MM.1S (cell line): ENCODE measurements around the gene TAS2R60.

Experiments used
- EZH2 ChIP-seq: fragments of 300-600 bp; sonication (generic); optimal IDR thresholded peaks from 2 replicates; pipeline ENCODE3; 2017; ENCODE audit warnings: low read depth, mild to moderate bottlenecking, antibody characterized with exemption, low read length, mixed read lengths
- EZH2phosphoT487 ChIP-seq: fragments of 300-600 bp; sonication (generic); IDR thresholded peaks from 2 replicates; pipeline ENCODE4 v1.6.1; 2018; ENCODE audit warnings: antibody characterized with exemption, low read length
- TF ChIP-seq, protein P1 (sequence below): fragments of 300-600 bp; sonication (generic); IDR thresholded peaks from 2 replicates; pipeline ENCODE4 v1.5.1; 2016; ENCODE audit warnings: antibody characterized with exemption, low read length, mixed read lengths

DNA sequence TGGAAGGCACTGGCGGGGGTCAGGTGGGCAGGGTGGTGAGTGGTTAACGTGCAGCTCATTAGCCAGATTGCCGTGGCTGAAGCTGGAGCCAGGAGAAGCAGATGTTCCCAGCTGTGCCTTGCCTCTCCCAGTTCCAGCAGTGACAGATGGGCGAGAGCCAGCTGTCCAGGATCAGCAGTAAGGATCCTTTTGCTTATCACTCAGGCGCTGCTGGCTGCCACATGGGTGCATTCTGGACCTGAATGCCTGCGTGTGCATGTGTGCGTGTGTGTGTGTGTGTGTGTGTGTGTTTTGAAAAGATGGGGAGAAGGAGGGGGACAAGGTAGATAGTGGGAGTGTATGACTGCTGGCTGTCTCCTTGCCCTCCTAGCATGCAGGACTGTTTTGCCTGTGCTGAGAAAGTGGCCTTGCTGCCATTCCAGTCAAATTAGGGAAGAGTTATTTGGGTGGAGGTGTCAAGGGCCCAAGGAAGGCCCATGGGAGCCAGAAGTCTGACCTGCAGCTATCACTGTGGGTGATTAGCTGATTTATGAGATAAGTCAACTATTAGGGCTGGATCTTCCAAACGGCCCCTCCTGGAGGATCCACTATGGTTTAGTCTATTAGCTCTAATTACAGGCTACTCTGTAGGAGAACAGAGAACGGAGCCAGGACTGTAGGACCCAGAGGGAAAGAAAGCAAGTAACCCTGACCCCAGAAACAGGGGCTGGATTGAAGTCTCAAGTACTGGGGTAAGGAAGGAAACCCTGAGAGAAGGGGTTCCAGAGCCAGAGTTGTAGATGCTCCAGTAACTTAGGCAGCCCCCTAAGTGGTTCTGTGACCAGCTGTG, 37.9 kb upstream of the TAS2R60 start:
- TF ChIP-seq EZH2 (no peak), EZH2phosphoT487 (no peak)
- TF ChIP-seq, protein P1, sequence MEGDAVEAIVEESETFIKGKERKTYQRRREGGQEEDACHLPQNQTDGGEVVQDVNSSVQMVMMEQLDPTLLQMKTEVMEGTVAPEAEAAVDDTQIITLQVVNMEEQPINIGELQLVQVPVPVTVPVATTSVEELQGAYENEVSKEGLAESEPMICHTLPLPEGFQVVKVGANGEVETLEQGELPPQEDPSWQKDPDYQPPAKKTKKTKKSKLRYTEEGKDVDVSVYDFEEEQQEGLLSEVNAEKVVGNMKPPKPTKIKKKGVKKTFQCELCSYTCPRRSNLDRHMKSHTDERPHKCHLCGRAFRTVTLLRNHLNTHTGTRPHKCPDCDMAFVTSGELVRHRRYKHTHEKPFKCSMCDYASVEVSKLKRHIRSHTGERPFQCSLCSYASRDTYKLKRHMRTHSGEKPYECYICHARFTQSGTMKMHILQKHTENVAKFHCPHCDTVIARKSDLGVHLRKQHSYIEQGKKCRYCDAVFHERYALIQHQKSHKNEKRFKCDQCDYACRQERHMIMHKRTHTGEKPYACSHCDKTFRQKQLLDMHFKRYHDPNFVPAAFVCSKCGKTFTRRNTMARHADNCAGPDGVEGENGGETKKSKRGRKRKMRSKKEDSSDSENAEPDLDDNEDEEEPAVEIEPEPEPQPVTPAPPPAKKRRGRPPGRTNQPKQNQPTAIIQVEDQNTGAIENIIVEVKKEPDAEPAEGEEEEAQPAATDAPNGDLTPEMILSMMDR: no peak
